Activated T-helper 17 cell treated with anti-CD3 and anti-CD28 coated beads, Interleukin-2, amount 50 U/mL, for 72 hours (primary cell): ENCODE data around the gene SSR3. TPM values are rescaled to one million over a fixed set of nuclear protein-coding genes. Genes with fewer than 3 reads are reported as not detected.

Experiments used
- ATAC-seq: fragments of 150-1000 bp; cut with Tn5 transposase; replicated peaks from 2 replicates; pipeline ENCODE4 v1.10.0; 2021; ENCODE audit warnings: mild to moderate bottlenecking, moderate library complexity
- H3K27ac Mint-ChIP-seq: one replicate; pipeline ENCODE4 v1.8.0; 2022; ENCODE audit warnings: mixed read lengths
- H3K27me3 Mint-ChIP-seq: one replicate; pipeline ENCODE4 v1.8.0; 2022; ENCODE audit warnings: mixed read lengths
- H3K36me3 Mint-ChIP-seq: one replicate; pipeline ENCODE4 v1.8.0; 2022; ENCODE audit warnings: low read depth, mild to moderate bottlenecking, mixed read lengths
- H3K4me1 Mint-ChIP-seq: one replicate; pipeline ENCODE4 v1.8.0; 2022; ENCODE audit warnings: mixed read lengths
- H3K4me3 Mint-ChIP-seq: one replicate; pipeline ENCODE4 v1.8.0; 2022; ENCODE audit warnings: mild to moderate bottlenecking, mixed read lengths
- H3K9me3 Mint-ChIP-seq: one replicate; pipeline ENCODE4 v1.8.0; 2022; ENCODE audit warnings: mixed read lengths
- total RNA-seq, 2 donors: library from RNA; stranded (reverse); gene quantifications; one replicate each; pipeline ENCODE4 v1.2.3, GENCODE V29; 2022

The SSR3 gene
- total RNA-seq, 2 donors from 2014 or later, result 140 to 188 TPM

DNA sequence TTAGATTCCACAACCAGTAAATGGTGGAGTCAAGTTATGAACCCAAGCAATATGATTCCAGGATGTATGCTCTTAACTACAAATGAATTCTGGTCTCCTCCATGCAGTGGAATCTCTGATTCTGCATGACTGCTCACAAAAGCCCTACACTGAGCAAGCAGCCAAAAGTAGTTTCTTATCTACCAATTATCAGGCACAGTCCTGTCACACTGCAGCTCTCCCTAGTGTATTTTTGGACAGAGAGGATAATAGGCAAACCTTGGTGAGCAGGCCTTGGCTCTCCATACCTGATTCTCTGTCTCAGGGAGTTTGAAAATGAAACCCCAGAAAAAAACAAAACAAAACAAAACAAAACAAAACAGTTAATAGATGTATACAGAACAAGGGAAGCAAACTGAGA, 3.5 kb upstream of the SSR3 start:
- H3K4me1 Mint-ChIP-seq, result peaks cover 6% of the 10 kb centered on the region
- H3K36me3 Mint-ChIP-seq, result peaks cover 9% of the 10 kb centered on the region
- no peak overlapping the region for H3K27ac Mint-ChIP-seq
- ATAC-seq, result no peak
- H3K9me3 Mint-ChIP-seq, result no peaks in the 10 kb centered on the region
- peaks cover 4% of the 10 kb centered on the region for H3K27me3 Mint-ChIP-seq
- no peak overlapping the region for H3K4me3 Mint-ChIP-seq

DNA sequence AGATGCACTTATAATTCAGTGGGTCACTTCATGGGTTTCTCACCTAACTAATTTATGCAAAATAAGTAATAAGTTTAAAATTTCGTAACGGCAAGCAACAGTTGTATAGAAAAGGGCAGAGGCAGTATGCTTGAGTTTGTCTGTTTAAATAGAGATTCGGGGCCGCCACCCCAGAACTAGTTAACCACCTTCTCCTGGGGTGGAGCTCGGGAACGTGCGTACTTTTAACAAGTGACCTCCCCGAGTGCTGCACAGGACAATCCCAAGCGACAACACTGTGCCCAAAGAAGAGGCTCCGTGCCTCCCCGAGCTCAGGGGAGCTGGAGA, 439 bp downstream of the SSR3 start:
- no peaks in the 10 kb centered on the region for H3K9me3 Mint-ChIP-seq
- H3K27ac Mint-ChIP-seq, result peak overlapping the region; percentile 85
- H3K36me3 Mint-ChIP-seq, result peaks cover 48% of the 10 kb centered on the region
- peak overlapping the region; percentile 87 for H3K4me3 Mint-ChIP-seq
- ATAC-seq, result no peak
- peaks cover 29% of the 10 kb centered on the region for H3K4me1 Mint-ChIP-seq
- no peaks in the 10 kb centered on the region for H3K27me3 Mint-ChIP-seq

DNA sequence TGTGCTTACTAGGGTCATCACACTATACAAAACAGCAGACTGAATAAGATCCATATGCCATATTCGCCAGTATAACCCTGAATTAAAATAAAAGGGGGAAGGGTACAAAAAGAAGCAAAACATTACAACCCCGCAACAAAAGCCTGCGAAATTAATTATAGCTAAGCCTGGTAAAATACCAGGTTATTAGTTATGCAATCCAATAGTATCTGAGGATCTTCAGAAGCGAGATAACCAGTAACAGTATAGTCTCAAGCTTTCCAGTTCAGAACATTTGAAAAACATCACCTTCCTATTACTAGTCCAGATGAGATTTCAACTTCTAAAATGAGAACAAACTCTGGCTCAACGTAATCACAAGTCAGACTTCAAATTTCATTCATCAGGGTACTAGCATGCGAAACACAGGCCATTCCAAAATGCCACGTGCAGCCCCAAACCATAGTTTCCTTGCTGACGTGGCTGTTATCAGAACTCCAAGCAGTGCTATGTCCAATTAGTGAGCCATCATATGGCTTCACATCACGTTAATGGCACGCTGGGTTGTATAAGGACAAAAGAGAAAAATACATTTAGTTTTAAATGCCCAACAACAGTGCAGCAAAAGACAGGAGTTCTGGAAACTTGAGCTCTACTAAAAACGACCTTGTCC, 1.1 kb downstream of the SSR3 start:
- no peak for ATAC-seq
- peaks cover 29% of the 10 kb centered on the region for H3K4me1 Mint-ChIP-seq
- H3K27ac Mint-ChIP-seq, result peak overlapping the region; percentile 85
- H3K36me3 Mint-ChIP-seq, result peaks cover 54% of the 10 kb centered on the region
- H3K4me3 Mint-ChIP-seq, result peak overlapping the region; percentile 87
- no peaks in the 10 kb centered on the region for H3K27me3 Mint-ChIP-seq
- H3K9me3 Mint-ChIP-seq, result no peaks in the 10 kb centered on the region

DNA sequence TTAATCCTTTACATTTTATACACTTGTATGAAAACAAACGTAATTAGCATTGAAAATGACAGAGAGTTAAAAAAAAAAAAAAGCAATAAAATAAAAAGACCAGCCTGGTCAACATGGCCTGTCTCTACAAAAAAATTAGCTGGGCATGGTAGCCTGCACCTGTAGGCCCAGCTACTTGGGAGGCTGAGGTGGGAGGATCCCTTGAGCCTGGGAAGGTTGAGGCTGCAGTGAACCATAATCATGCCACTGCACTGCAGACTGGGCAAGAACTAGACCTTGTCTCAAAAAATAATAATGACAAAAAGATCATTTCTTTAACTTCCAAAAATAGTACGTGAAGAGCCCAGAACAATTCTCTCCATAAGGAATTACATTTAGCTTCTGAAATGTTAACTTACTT, 1.9 kb downstream of the SSR3 start:
- Mint-ChIP-seq H3K36me3 (peaks cover 63% of the 10 kb centered on the region), H3K27me3 (no peaks in the 10 kb centered on the region), H3K4me1 (peaks cover 29% of the 10 kb centered on the region), H3K9me3 (no peaks in the 10 kb centered on the region), H3K4me3 (peak overlapping the region; percentile 87), H3K27ac (peak overlapping the region; percentile 91)
- no peak for ATAC-seq

DNA sequence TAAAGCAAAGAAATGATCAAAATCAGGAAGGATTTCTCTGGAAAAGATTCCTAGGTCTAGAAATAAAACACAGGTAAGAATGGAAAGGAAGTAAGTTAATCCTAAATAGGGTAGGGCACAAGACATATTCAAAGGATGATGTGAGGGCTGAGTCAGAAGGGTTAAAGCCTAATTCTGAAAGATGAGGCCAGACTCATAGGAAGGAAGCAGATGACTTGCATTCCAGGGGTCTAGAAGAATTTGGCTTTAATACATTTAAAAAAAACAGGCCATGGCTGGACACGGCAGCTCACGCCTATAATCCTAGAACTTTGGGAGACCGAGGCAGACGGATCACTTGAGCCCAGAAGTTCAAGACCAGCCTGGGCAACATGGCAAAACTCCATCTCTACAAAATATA, 3.2 kb downstream of the SSR3 start:
- peaks cover 37% of the 10 kb centered on the region for H3K4me1 Mint-ChIP-seq
- peak overlapping the region; percentile 87 for H3K4me3 Mint-ChIP-seq
- H3K27ac Mint-ChIP-seq, result peak overlapping the region; percentile 91
- H3K36me3 Mint-ChIP-seq, result peaks cover 75% of the 10 kb centered on the region
- no peaks in the 10 kb centered on the region for H3K27me3 Mint-ChIP-seq
- no peaks in the 10 kb centered on the region for H3K9me3 Mint-ChIP-seq
- ATAC-seq, result no peak

DNA sequence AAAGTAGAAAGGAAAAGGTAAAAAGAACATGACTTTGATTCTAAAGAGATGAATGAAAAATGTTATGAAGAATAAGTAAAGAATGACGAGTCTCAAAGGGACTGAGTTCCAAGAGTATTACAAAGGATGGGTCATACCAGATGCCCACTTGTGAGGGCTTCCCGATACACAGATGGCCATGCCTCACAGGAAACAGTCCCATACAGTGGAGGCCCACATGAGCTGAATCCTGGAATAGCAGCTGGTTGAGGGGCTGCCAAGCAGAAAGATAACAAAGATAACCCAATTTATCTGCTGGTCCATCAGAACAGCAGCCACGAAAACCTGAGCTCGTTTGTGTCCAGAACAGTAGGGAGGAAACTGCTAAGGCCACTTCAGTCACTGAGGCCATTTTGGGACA, 3.7 kb downstream of the SSR3 start:
- peaks cover 80% of the 10 kb centered on the region for H3K36me3 Mint-ChIP-seq
- peaks cover 40% of the 10 kb centered on the region for H3K4me1 Mint-ChIP-seq
- peak overlapping the region; percentile 87 for H3K4me3 Mint-ChIP-seq
- ATAC-seq, result no peak
- H3K9me3 Mint-ChIP-seq, result no peaks in the 10 kb centered on the region
- no peaks in the 10 kb centered on the region for H3K27me3 Mint-ChIP-seq
- H3K27ac Mint-ChIP-seq, result peak overlapping the region; percentile 91

DNA sequence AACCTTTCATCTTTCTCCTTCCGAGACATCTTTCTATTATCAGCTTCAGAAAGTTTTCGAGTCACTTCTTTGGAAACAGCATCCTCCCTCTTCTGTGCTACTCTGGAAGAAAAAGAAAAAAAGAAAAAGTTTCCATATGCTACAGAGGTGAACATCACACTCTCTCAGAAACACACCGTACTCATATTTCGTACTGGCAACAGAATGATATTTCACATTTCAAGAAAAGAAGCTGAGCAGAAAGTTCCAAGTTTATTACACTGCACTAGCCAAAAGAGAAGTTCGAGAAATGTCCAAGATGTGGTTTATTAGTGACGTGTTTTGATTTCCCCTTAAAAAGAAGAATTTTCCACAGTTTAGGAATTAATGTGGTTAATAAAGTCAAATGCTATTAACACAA, 6.0 kb downstream of the SSR3 start:
- H3K36me3 Mint-ChIP-seq, result peaks cover 96% of the 10 kb centered on the region
- H3K27ac Mint-ChIP-seq, result no peak overlapping the region
- peaks cover 36% of the 10 kb centered on the region for H3K4me1 Mint-ChIP-seq
- H3K27me3 Mint-ChIP-seq, result no peaks in the 10 kb centered on the region
- H3K4me3 Mint-ChIP-seq, result no peak overlapping the region
- ATAC-seq, result no peak
- H3K9me3 Mint-ChIP-seq, result no peaks in the 10 kb centered on the region

DNA sequence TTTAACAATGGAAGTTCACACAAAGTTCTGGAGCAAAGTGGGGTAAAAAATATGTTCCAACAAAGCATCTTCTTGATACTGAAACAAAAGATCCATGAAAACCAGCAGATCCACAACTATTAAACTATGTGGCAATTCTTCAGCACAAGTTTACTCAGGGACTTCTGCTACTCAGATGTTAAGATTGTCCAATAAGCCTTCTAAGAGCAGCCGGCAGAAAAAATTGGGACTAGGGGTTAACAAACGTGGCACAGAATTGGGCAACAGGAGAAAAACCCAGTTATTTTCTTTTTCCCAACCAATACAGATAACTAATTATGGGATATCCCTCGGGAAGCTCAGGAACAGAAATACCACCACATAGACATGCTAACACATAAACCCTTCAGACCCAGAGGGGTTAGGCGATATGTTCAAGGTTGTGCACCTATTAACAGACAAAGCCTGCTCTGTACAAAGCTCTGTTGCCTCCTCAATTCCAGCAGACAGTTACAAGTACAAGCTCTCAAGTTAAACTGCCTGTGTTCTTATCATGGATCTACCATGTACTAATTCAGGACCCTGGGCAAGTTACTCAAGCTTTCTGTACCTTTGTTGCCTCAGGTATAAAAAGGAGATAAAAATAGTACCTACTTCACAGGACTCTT, 6.8 kb downstream of the SSR3 start:
- ATAC-seq, result no peak
- Mint-ChIP-seq H3K27me3 (no peaks in the 10 kb centered on the region), H3K4me3 (no peak overlapping the region), H3K27ac (peak overlapping the region; percentile 63), H3K36me3 (peaks cover 100% of the 10 kb centered on the region), H3K9me3 (no peaks in the 10 kb centered on the region), H3K4me1 (peaks cover 36% of the 10 kb centered on the region)

DNA sequence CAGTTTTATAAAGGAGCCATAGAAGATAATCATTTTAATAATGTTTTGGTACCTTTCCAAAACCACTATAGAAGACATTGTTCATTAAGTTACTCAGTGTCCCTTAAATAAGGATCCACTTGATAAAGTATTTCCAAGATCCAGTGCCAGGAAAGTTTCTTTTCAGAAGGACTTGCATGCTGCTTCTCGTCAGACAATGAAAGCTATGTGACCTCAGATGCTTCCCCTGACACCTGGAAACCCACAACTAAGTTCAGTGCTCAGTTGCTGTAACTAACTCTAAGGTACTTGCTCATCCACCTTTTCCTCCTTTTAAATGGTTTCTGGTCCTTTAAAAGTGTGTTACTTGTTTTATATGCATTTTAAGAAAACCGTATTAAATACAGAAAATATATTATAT, 7.3 kb downstream of the SSR3 start:
- Mint-ChIP-seq H3K36me3 (peaks cover 100% of the 10 kb centered on the region), H3K27me3 (no peaks in the 10 kb centered on the region), H3K27ac (peak overlapping the region; percentile 63), H3K4me1 (peaks cover 36% of the 10 kb centered on the region), H3K4me3 (no peak overlapping the region), H3K9me3 (no peaks in the 10 kb centered on the region)
- no peak for ATAC-seq

DNA sequence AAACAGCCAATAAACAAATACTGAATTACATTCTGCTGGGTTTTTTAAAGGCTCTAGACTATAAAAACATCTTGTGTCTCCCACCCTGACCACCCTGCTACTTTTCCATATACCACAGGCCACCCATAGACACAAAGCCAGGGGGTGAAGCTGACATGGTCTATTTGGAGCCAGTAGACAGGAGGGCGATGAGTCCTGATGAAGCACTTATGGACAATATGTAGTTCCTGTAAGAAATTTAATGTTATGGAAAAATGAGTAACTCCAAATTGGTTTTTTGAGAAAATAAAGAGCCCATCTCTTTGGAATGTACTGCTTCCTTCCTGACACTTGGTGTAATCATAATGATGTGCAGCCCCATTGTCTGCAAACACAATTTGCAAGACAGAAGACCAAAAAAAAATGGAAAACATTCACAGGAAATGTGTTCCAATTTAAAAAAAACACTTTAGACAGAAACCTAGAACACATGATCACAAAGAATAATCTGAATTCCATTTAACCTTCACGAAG, 11.8 kb downstream of the SSR3 start:
- H3K4me3 Mint-ChIP-seq, result no peak overlapping the region
- H3K9me3 Mint-ChIP-seq, result no peaks in the 10 kb centered on the region
- H3K27ac Mint-ChIP-seq, result no peak overlapping the region
- H3K36me3 Mint-ChIP-seq, result peaks cover 99% of the 10 kb centered on the region
- ATAC-seq, result no peak
- H3K27me3 Mint-ChIP-seq, result no peaks in the 10 kb centered on the region
- peaks cover 13% of the 10 kb centered on the region for H3K4me1 Mint-ChIP-seq

DNA sequence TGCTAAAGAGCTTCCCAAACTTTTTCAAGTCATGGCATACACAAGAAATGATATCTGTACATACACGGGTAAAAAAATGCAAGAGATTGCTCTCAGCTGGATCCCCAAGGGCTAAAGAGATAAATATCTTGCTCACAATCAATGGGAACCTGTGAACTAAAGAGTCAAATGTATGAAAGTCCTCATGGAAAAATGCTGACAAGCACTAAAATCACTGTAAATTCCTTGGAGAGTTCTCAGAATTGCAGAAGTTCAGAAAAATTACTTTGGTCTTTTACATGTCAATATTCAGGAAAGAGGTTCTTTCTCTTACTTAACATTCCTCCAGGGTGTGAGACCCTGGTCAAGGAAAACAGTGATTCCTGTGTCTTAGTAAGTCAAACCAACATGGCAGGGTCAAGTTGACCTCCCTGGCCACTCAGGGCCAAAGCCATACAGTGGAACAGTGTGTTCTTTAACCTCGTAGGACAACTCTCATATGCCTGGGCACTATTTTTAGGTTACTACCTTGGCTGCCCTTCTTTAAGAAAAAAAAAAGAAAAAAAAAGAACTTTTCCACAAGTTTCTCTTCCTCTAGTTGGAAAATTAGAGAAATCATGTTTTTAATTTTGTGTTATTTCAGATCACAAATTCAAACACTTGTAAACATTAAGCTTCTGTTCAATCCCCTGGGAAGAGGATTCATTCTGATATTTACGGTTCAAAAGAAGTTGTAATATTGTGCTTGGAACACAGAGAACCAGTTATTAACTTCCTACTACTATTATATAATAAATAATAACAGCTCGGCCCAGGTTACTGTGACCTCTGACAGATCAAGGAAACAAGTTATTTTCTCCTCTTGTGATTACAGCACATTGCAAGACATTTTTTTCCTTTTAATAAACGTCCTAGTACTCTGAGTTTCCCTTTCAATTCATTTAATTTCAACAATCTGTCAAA, 12.5 kb downstream of the SSR3 start:
- H3K9me3 Mint-ChIP-seq, result no peaks in the 10 kb centered on the region
- H3K36me3 Mint-ChIP-seq, result peaks cover 96% of the 10 kb centered on the region
- ATAC-seq, result no peak
- no peak overlapping the region for H3K27ac Mint-ChIP-seq
- peaks cover 11% of the 10 kb centered on the region for H3K4me1 Mint-ChIP-seq
- H3K27me3 Mint-ChIP-seq, result no peaks in the 10 kb centered on the region
- H3K4me3 Mint-ChIP-seq, result no peak overlapping the region

DNA sequence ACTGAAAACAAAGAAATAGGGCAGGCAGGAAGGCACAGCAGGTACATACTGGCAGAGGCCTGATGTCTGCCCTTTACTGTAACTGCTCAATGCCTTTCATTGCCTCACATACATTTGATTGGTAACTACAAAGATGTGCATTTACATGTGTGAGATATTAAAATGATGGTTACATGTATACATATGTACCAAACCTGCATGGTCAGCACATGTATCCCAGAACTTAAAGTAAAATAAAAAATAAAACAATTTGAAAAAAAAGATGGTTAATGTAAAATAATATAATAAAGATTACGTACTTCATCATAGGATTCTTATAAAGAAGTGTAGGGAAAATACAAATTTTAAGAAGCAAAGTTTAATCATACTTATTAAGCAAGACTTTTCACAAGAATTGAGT, 15.1 kb downstream of the SSR3 start:
- H3K9me3 Mint-ChIP-seq, result no peaks in the 10 kb centered on the region
- H3K36me3 Mint-ChIP-seq, result peaks cover 78% of the 10 kb centered on the region
- H3K4me3 Mint-ChIP-seq, result no peak overlapping the region
- peaks cover 9% of the 10 kb centered on the region for H3K4me1 Mint-ChIP-seq
- no peak for ATAC-seq
- no peaks in the 10 kb centered on the region for H3K27me3 Mint-ChIP-seq
- H3K27ac Mint-ChIP-seq, result no peak overlapping the region

DNA sequence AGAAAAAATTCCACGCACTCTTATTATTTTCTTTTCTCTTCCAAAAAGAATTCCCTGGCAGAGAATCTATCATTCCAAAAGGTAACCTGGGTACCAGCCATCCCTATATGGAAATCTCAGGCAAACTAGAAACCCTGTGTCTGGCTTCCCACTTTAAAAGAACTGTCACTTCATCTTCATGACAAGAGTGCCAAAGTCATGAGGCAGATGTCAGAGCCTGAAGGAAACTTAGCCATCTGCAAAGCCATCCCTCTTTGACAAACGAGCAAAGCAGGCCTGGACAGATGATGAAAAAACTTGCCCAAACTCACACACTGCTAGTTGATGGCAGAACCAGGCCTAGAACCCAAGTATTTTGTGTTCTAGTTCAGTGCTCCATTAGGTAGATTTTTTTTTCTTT, 15.9 kb downstream of the SSR3 start:
- Mint-ChIP-seq H3K4me3 (no peak overlapping the region), H3K36me3 (peaks cover 72% of the 10 kb centered on the region), H3K4me1 (peaks cover 9% of the 10 kb centered on the region), H3K27me3 (no peaks in the 10 kb centered on the region), H3K9me3 (no peaks in the 10 kb centered on the region), H3K27ac (no peak overlapping the region)
- ATAC-seq, result no peak

DNA sequence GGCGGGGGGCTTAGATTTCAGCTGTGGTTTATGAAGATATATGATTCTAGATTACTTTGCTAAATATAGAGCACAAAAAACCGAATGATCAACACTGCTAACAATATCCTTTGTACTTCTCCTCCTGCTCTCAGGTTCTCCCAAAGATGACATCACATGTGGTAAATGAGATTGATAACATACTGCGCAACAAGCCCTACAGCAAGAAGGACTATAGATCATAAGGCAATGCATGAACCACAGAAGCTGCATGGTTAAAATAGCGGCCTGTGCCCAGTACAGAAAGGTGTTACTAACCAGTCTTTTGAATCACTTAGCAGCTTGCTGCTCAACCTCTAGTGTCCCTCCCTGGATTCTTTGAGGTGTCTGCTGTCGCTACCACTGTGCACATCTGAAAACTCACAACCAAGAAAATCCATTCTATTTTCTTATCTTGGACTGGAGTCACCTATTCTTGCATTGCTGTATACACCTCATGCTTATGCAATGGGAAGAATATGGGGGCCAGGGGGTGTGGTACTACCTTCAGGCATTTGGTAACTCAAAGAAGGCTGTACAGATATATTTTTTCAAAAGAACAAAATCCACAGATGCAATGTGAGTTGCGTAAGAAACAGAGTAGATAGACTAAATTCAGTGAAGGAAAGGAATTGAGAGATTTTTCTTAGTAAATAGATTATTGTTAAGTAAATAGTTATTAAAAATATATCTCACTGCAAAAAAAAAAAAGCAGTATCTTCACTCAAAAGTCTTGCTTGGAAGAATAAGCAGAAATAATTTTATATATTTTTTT, 18.2 kb downstream of the SSR3 start:
- Mint-ChIP-seq H3K27ac (no peak overlapping the region), H3K36me3 (peaks cover 57% of the 10 kb centered on the region), H3K4me3 (no peak overlapping the region), H3K4me1 (peaks cover 9% of the 10 kb centered on the region), H3K9me3 (no peaks in the 10 kb centered on the region), H3K27me3 (no peaks in the 10 kb centered on the region)
- ATAC-seq, result no peak
